Suprapubic skin (tissue), 4 donors: ENCODE results near the gene ADM2. TPM values are rescaled to one million over a fixed set of nuclear protein-coding genes. Genes with fewer than 3 reads are reported as not detected.
A peak's percentile ranks its signal among the peaks of the same experiment; 100 is the strongest.

Experiments used
- DNase-seq, 2 donors: peaks; one replicate each; pipeline ENCODE4 v3.0.0-alpha.2; 2019; ENCODE audit warnings: low spot score in 2 of 2
- H3K27ac ChIP-seq: fragments of 200-600 bp; sonication (generic); one replicate; pipeline ENCODE4 v1.5.1; 2019
- H3K27me3 ChIP-seq: fragments of 200-600 bp; sonication (generic); one replicate; pipeline ENCODE4 v1.5.1; 2019
- H3K36me3 ChIP-seq: fragments of 200-600 bp; sonication (generic); one replicate; pipeline ENCODE4 v1.5.1; 2019
- H3K4me1 ChIP-seq: fragments of 200-600 bp; sonication (generic); one replicate; pipeline ENCODE4 v1.5.1; 2019
- H3K4me3 ChIP-seq: fragments of 200-600 bp; sonication (generic); one replicate; pipeline ENCODE4 v1.5.1; 2019; ENCODE audit warnings: mild to moderate bottlenecking
- H3K9me3 ChIP-seq: fragments of 200-600 bp; sonication (generic); one replicate; pipeline ENCODE4 v1.5.1; 2019
- CTCF ChIP-seq, 2 donors: fragments of 200-600 bp in 1 of 2; fragments of 450-650 bp in 1 of 2; sonication (generic) in 1 of 2; IDR thresholded peaks; one replicate each; pipeline ENCODE4 v1.5.1; 2016 to 2019; ENCODE audit warnings: antibody characterized with exemption in 2 of 2, mild to moderate bottlenecking in 1 of 2, moderate library complexity in 1 of 2
- EP300 ChIP-seq: sonication (generic); formaldehyde crosslinking; IDR thresholded peaks from one replicate; pipeline ENCODE4 v1.6.1; 2017; ENCODE audit warnings: antibody characterized with exemption
- POLR2A ChIP-seq, 2 donors: fragments of 450-650 bp; IDR thresholded peaks; one replicate each; pipeline ENCODE4 v1.6.1; 2017; ENCODE audit warnings: antibody characterized with exemption in 2 of 2, mild to moderate bottlenecking in 2 of 2, moderate library complexity in 2 of 2
- POLR2AphosphoS5 ChIP-seq, 3 donors: sonication (generic); formaldehyde crosslinking; IDR thresholded peaks; one replicate each; pipeline ENCODE4 v1.6.1; 2017; ENCODE audit warnings: antibody characterized with exemption in 3 of 3
- WGBS: methylation state at CpG from one replicate; pipeline ENCODE4 v1.1.5; 2018; 5-methylcytosine and 5-hydroxymethylcytosine counted together
- total RNA-seq, 4 donors: library from RNA; depleted of rRNA; stranded (reverse); fragments of >200 nt; gene quantifications; one replicate each; pipeline ENCODE4 v1.1.0, GENCODE V29; 2016

Gene ADM2
- total RNA-seq, 4 donors from 2014 or later: 0.24 to 2.7 (median 0.30) TPM; not detected in 1

- H3K27ac ChIP-seq: no peak overlapping the region
- no peak overlapping the region for H3K4me3 ChIP-seq
- H3K27me3 ChIP-seq: no peaks in the 10 kb centered on the region
- TF ChIP-seq POLR2A (IDR thresholded peaks at IDR 0.05) (no peak), CTCF (IDR thresholded peaks at IDR 0.05) (no peak), EP300 (no peak), POLR2AphosphoS5 (IDR thresholded peaks at IDR 0.05) (no peak)
- peaks cover 70% of the 10 kb centered on the region for H3K36me3 ChIP-seq
- H3K9me3 ChIP-seq: no peaks in the 10 kb centered on the region
- 91% methylated on average over 8 of the region's 17 CpGs for WGBS
- DNase-seq: peak in 1 of 2 donors; percentile 52
- peaks cover 6% of the 10 kb centered on the region for H3K4me1 ChIP-seq
These were observed 42.0 kb upstream of the ADM2 start for GRCh38 chr22:50439314-50439870.

GRCh38 chr22:50439871-50440331 lies 41.4 kb upstream of the ADM2 start:
- Histone ChIP-seq H3K36me3 (peaks cover 68% of the 10 kb centered on the region), H3K9me3 (no peaks in the 10 kb centered on the region), H3K27me3 (no peaks in the 10 kb centered on the region), H3K27ac (no peak overlapping the region), H3K4me3 (no peak overlapping the region), H3K4me1 (peaks cover 6% of the 10 kb centered on the region)
- DNase-seq: peak in 1 of 2 donors; percentile 56
- no peak for TF ChIP-seq POLR2A (IDR thresholded peaks at IDR 0.05)
- no peak for TF ChIP-seq POLR2AphosphoS5 (IDR thresholded peaks at IDR 0.05)
- WGBS: 90% methylated on average over 4 of the region's 10 CpGs

GRCh38 chr22:50440544-50441249 lies 40.6 kb upstream of the ADM2 start:
- peak in 1 of 2 donors; percentile 60 for DNase-seq
- Histone ChIP-seq H3K36me3 (peaks cover 68% of the 10 kb centered on the region), H3K27me3 (no peaks in the 10 kb centered on the region), H3K27ac (no peak overlapping the region), H3K4me1 (no peaks in the 10 kb centered on the region), H3K4me3 (no peak overlapping the region), H3K9me3 (no peaks in the 10 kb centered on the region)
- TF ChIP-seq POLR2A (IDR thresholded peaks at IDR 0.05) (no peak), CTCF (IDR thresholded peaks at IDR 0.05) (no peak), EP300 (no peak), POLR2AphosphoS5 (IDR thresholded peaks at IDR 0.05) (no peak)
- WGBS: 89% methylated on average over 13 of the region's 26 CpGs

- no peaks in the 10 kb centered on the region for H3K27me3 ChIP-seq
- H3K27ac ChIP-seq: no peak overlapping the region
- TF ChIP-seq CTCF (IDR thresholded peaks at IDR 0.05): no peak
- TF ChIP-seq POLR2A (IDR thresholded peaks at IDR 0.05): no peak
- TF ChIP-seq POLR2AphosphoS5 (IDR thresholded peaks at IDR 0.05): no peak
- no peak for TF ChIP-seq EP300
- DNase-seq: peak in 1 of 2 donors; percentile 64
- 74% methylated on average over 9 of the region's 17 CpGs for WGBS
- H3K4me1 ChIP-seq: no peaks in the 10 kb centered on the region
- no peak overlapping the region for H3K4me3 ChIP-seq
- peaks cover 68% of the 10 kb centered on the region for H3K36me3 ChIP-seq
- no peaks in the 10 kb centered on the region for H3K9me3 ChIP-seq
These were observed 39.8 kb upstream of the ADM2 start for GRCh38 chr22:50441428-50441993.

- TF ChIP-seq POLR2AphosphoS5 (IDR thresholded peaks at IDR 0.05) (no peak), EP300 (no peak), CTCF (IDR thresholded peaks at IDR 0.05) (no peak), POLR2A (IDR thresholded peaks at IDR 0.05) (no peak)
- 77% methylated on average over 11 of the region's 15 CpGs for WGBS
- H3K27ac ChIP-seq: no peak overlapping the region
- H3K27me3 ChIP-seq: no peaks in the 10 kb centered on the region
- no peaks in the 10 kb centered on the region for H3K4me1 ChIP-seq
- H3K36me3 ChIP-seq: peaks cover 70% of the 10 kb centered on the region
- DNase-seq: no peak
- no peaks in the 10 kb centered on the region for H3K9me3 ChIP-seq
- H3K4me3 ChIP-seq: no peak overlapping the region
These were observed 38.1 kb upstream of the ADM2 start for GRCh38 chr22:50443197-50443596.
